Activated T-helper 2 cell treated with anti-CD3 and anti-CD28 coated beads, Interferon-gamma antibody, Interleukin-2, Interleukin-4, amounts not matched to agents 10 μg/mL and 5 μg/mL and 100 μg/mL, durations not matched to agents 14 hours and 24 hours and 36 hours (primary cell): ENCODE measurements around the gene SMOC1. TPM values are rescaled to one million over a fixed set of nuclear protein-coding genes. Genes with fewer than 3 reads are reported as not detected.
A peak's percentile ranks its signal among the peaks of the same experiment; 100 is the strongest.

Experiments
- DNase-seq: peaks from one replicate; pipeline ENCODE4 v3.0.0; 2021; ENCODE audit warnings: low spot score
- H3K27ac Mint-ChIP-seq: one replicate; pipeline ENCODE4 v1.8.0; 2021; ENCODE audit warnings: mixed read lengths
- H3K27me3 Mint-ChIP-seq: one replicate; pipeline ENCODE4 v1.8.0; 2021; ENCODE audit warnings: low read depth, mixed read lengths
- H3K36me3 Mint-ChIP-seq: one replicate; pipeline ENCODE4 v1.8.0; 2021; ENCODE audit warnings: low read depth, mixed read lengths
- H3K4me1 Mint-ChIP-seq: one replicate; pipeline ENCODE4 v1.8.0; 2021; ENCODE audit warnings: low read depth, mixed read lengths
- H3K4me3 Mint-ChIP-seq: one replicate; pipeline ENCODE4 v1.8.0; 2021; ENCODE audit warnings: low read depth, mild to moderate bottlenecking, moderate library complexity, mixed read lengths
- H3K9me3 Mint-ChIP-seq: one replicate; pipeline ENCODE4 v1.8.0; 2021; ENCODE audit warnings: mixed read lengths
- intact Hi-C: fragments of 100-400 bp; cut with micrococcal nuclease; formaldehyde crosslinking; loops from one replicate; pipeline ENCODE4 v1.15.1; 2023
- total RNA-seq: library from RNA; stranded (reverse); gene quantifications from 2 replicates; pipeline ENCODE4 v1.2.3, GENCODE V29; 2022

SMOC1 gene
- total RNA-seq, 1 donor from 2014 or later, result not detected

DNA sequence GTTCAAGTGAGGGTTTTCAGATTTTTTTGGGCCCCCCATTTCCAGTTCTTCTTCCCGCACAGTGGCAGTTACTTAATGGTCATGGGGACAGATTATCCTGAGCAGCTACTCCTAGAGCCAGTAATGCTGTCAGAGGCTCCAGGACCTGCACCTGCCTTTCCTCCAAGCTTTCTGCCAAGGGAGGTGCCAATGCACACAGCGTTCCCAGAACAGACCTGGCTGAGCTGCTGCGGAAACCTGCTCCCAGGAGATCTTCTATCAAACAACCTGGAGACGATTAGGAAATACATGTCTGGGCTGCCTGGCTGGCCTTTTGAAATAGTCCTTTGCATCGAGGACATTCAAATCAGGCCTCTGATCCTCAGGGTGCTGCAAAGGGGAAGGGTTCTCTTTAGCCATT lies 188.6 kb downstream of the SMOC1 start:
- no peak overlapping the region for H3K4me3 Mint-ChIP-seq
- H3K27ac Mint-ChIP-seq, result no peak overlapping the region
- no peaks in the 10 kb centered on the region for H3K36me3 Mint-ChIP-seq
- H3K9me3 Mint-ChIP-seq, result no peaks in the 10 kb centered on the region
- intact Hi-C loops, result no loop called here
- peaks cover 3% of the 10 kb centered on the region for H3K27me3 Mint-ChIP-seq
- no peak for DNase-seq
- no peaks in the 10 kb centered on the region for H3K4me1 Mint-ChIP-seq

GRCh38 chr14:70069186-70069585 lies 190.0 kb downstream of the SMOC1 start:
- intact Hi-C loops, result no loop called here
- Mint-ChIP-seq H3K4me1 (no peaks in the 10 kb centered on the region), H3K4me3 (no peak overlapping the region), H3K36me3 (no peaks in the 10 kb centered on the region), H3K27ac (no peak overlapping the region), H3K9me3 (no peaks in the 10 kb centered on the region), H3K27me3 (peaks cover 8% of the 10 kb centered on the region)
- no peak for DNase-seq

DNA sequence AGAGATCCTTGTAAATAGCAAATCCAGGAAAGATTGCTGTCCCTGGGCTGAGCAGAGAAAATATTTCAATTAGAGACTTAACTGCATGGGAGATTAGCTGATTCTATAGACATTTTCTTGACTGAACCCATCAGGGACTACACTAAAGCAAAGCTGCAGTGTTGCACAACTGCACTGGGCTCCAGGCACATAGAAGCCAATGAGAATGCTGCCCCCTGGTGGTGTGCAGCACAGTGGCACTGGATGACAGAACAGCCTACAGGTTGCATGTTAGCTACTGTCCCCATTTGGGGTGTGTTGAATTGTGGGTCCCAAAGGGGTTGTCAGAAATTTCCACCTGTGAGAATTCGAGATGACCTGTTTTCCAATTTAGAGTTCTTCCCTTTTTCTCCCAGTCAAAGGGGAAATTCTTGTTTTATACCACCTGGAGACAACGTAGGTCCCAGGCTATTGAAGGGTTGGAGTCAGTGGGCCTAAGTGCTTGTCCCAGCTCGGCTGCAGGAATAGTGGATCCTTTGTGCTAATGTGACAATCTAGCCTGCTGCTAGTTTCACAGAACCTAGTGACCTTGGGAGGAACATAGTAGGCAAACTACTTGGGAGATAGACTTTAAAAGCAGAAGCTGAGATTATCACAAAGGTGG lies 194.8 kb downstream of the SMOC1 start:
- DNase-seq, result peak; percentile 12
- Mint-ChIP-seq H3K4me3 (no peak overlapping the region), H3K27me3 (peaks cover 16% of the 10 kb centered on the region), H3K36me3 (no peaks in the 10 kb centered on the region), H3K4me1 (no peaks in the 10 kb centered on the region), H3K27ac (no peak overlapping the region), H3K9me3 (no peaks in the 10 kb centered on the region)
- intact Hi-C loops, result loop anchor here (2.0 kb wide), 1 partner anchor 255 kb away; no protein-coding TSS in a partner anchor

DNA sequence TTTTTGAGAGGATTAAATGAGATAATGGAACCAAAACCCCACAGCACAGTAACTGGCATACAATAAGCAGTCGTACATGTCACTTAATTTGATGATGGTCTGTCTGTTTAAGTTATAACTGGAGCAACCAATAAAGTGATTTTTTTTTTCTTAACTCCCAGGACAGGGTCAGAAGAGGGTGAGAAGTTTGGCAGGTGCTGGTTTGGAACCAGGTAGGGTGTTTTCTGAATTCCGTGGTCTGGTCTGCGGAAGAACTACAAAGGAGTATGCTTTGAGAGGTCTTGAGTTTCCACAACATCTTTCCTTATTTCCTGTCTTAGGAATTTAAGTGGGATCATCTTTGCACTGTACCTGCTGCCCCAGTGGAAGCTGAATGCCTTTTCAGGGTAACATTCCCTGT lies 197.8 kb downstream of the SMOC1 start:
- intact Hi-C loops, result no loop called here
- H3K4me3 Mint-ChIP-seq, result no peak overlapping the region
- H3K27me3 Mint-ChIP-seq, result peaks cover 15% of the 10 kb centered on the region
- DNase-seq, result no peak
- H3K4me1 Mint-ChIP-seq, result no peaks in the 10 kb centered on the region
- H3K36me3 Mint-ChIP-seq, result no peaks in the 10 kb centered on the region
- no peaks in the 10 kb centered on the region for H3K9me3 Mint-ChIP-seq
- H3K27ac Mint-ChIP-seq, result no peak overlapping the region

- Mint-ChIP-seq H3K27ac (no peak overlapping the region), H3K9me3 (no peaks in the 10 kb centered on the region), H3K4me3 (no peak overlapping the region), H3K4me1 (no peaks in the 10 kb centered on the region), H3K36me3 (no peaks in the 10 kb centered on the region), H3K27me3 (peaks cover 13% of the 10 kb centered on the region)
- intact Hi-C loops, result no loop called here
- no peak for DNase-seq
Measured at GRCh38 chr14:70077720-70078119, 198.5 kb downstream of the SMOC1 start.

DNA sequence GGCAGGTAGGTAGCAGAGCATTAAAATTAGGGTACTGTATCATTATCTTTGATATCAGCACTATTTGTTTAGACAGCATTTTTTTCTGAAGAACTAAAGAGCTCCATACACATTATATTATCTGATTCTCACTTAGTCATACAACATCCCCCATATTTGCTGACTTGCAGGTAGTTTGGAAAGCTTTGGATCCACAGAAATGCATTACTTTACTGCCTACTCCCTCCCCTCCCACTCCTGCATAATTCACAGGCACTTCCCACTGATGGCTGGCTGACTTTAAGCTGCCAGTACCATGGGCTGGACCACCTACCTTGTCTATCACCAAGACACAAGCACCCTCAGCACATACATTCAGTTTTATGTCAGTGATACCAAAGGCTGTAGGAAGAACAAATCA lies 199.1 kb downstream of the SMOC1 start:
- Mint-ChIP-seq H3K27me3 (peaks cover 9% of the 10 kb centered on the region), H3K4me1 (no peaks in the 10 kb centered on the region), H3K4me3 (no peak overlapping the region), H3K36me3 (no peaks in the 10 kb centered on the region), H3K27ac (no peak overlapping the region), H3K9me3 (no peaks in the 10 kb centered on the region)
- DNase-seq, result no peak
- intact Hi-C loops, result no loop called here

DNA sequence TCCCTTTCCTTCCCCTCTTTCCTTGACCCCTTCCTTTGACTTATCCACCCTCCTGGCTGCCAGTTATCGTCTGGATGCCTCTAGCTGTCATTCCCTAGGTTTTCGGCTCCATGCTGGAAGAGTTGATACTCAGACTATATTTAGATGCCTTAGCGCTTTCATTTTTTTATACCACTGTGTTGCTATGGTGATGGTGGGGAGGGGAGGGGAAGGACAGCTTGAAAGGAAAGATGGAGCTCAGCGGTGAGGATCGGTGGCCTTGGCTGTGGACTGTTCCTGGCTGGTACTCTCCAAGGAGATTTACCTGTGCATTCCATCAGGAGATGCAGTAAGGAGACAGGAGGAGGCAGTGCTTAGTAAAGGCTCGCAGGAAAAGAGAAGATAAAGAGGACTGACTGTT lies 200.9 kb downstream of the SMOC1 start:
- Mint-ChIP-seq H3K36me3 (no peaks in the 10 kb centered on the region), H3K27me3 (peaks cover 10% of the 10 kb centered on the region), H3K9me3 (no peaks in the 10 kb centered on the region), H3K27ac (no peak overlapping the region), H3K4me1 (no peaks in the 10 kb centered on the region), H3K4me3 (no peak overlapping the region)
- intact Hi-C loops, result no loop called here
- no peak for DNase-seq

Other genes with a start within 250 kb of the SMOC1 start
- gene SRSF5, start 112.3 kb upstream of the SMOC1 start, total RNA-seq, result 316 and 358 TPM in 2 replicates
- not detected in 2 replicates for gene SLC10A1, start 82.2 kb upstream of the SMOC1 start, total RNA-seq